DMS153 treated with DMSO at 0.1 percent for 48 hours (cell line): Measurements from ENCODE around the gene VSIG10L2.
"Not testable (repeated sequence)": the region's sequence is repeated elsewhere in the genome, so short reads cannot be mapped to it uniquely, and the experiment has no call there.

ENCODE experiments used
- DNase-seq: peaks from one replicate; lab custom pipeline; 2025; ENCODE audit not compliant: unreplicated experiment; lab: John Stamatoyannopoulos, UW

Gene VSIG10L2

GRCh38 chr11:125945797-125946520 is at the start of gene VSIG10L2:
Gene VSIG10L2, plus strand, starts transcription at chr11:125946044. Its CDS starts 12 bp downstream, at chr11:125946056.
- DNase-seq: no peak

GRCh38 chr11:125901872-125902271 is 44.0 kb upstream of the VSIG10L2 start:
- no peak for DNase-seq

- no peak for DNase-seq
Observed at GRCh38 chr11:125902277-125902926, 43.4 kb upstream of the VSIG10L2 start.

- DNase-seq: peak; percentile 82
Observed at GRCh38 chr11:125902927-125903710, 42.7 kb upstream of the VSIG10L2 start, which contains the start of gene PUS3. Gene PUS3, minus strand, starts transcription at chr11:125903206. Its CDS starts 6,922 bp downstream, at chr11:125896284.

GRCh38 chr11:125903711-125904659 is 41.9 kb upstream of the VSIG10L2 start, which contains the start of gene DDX25:
Gene DDX25, plus strand, starts transcription at chr11:125904508. Its CDS starts 10 bp downstream, at chr11:125904518.
- DNase-seq: no peak

- DNase-seq: no peak
Observed at GRCh38 chr11:125904678-125905077, 41.2 kb upstream of the VSIG10L2 start.

- DNase-seq: no peak
Observed at GRCh38 chr11:125910226-125910849, 35.5 kb upstream of the VSIG10L2 start.

- not testable (repeated sequence) for DNase-seq
Observed at GRCh38 chr11:125914601-125915000, 31.2 kb upstream of the VSIG10L2 start.

- no peak for DNase-seq
Observed at GRCh38 chr11:125916683-125917347, 29.0 kb upstream of the VSIG10L2 start.

- DNase-seq: no peak
Observed at GRCh38 chr11:125918140-125918840, 27.6 kb upstream of the VSIG10L2 start.

- no peak for DNase-seq
Observed at GRCh38 chr11:125921042-125921441, 24.8 kb upstream of the VSIG10L2 start.

- no peak for DNase-seq
Observed at GRCh38 chr11:125922156-125922555, 23.7 kb upstream of the VSIG10L2 start.

- DNase-seq: peak; percentile 45
Observed at GRCh38 chr11:125923012-125923579, 22.7 kb upstream of the VSIG10L2 start.

- DNase-seq: no peak
Observed at GRCh38 chr11:125923633-125924032, 22.2 kb upstream of the VSIG10L2 start.

GRCh38 chr11:125924384-125925007 is 21.3 kb upstream of the VSIG10L2 start:
- no peak for DNase-seq

- no peak for DNase-seq
Observed at GRCh38 chr11:125925247-125925740, 20.6 kb upstream of the VSIG10L2 start.

- DNase-seq: no peak
Observed at GRCh38 chr11:125925804-125926203, 20.0 kb upstream of the VSIG10L2 start.

- DNase-seq: no peak
Observed at GRCh38 chr11:125926682-125927081, 19.2 kb upstream of the VSIG10L2 start.
